NCI-H748 (cell line): ENCODE results near the gene TET1.
"Not testable (repeated sequence)": the region's sequence is repeated elsewhere in the genome, so short reads cannot be mapped to it uniquely, and the experiment has no call there.

ENCODE experiments used
- DNase-seq: peaks from one replicate; lab custom pipeline; 2025; ENCODE audit not compliant: unreplicated experiment; lab: John Stamatoyannopoulos, UW

The TET1 gene

DNA sequence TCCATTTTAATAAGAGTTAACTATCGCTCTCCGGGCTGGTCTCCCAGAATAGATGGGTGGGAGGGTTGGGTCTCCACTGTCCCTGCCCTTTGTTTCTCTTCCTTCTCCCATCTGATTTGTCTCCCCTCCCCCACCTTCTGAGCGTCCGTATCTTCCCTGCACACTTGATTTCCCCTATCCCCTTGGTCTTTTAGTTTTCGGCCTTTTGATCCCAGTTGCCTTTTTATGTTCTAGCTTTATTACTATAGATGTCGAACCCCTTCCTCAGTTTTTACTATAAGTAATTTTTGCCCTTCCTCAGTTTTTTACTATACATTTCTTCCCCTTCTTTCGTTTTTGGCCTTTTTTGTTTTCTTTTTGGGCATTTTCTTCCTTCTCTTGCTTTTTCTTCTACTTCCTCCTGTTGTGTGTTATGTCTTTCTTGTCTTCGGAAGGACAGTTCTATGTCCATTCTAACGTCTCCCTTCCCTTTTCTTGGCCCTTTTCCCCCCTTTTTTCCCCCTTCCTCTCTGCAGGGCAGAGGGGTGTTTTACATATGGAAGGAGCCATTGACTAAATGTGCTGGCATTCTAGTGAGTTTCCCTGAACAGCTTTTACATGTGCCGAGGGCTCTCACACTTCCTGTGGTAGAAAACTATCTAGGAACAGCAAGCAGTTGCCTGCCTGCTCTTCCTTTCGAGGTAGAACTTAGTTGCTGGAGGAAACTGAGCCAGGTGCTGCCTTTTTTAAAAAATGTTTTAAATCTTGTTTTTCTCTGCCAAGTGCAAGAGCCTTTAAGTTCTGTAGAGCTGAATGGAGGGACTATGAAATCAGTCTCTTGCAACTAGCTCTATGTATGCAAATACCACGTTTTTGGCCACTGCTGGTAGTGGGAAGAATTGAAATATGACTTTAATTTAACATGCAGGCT is 2.8 kb downstream of the TET1 start:
- DNase-seq: no peak

DNA sequence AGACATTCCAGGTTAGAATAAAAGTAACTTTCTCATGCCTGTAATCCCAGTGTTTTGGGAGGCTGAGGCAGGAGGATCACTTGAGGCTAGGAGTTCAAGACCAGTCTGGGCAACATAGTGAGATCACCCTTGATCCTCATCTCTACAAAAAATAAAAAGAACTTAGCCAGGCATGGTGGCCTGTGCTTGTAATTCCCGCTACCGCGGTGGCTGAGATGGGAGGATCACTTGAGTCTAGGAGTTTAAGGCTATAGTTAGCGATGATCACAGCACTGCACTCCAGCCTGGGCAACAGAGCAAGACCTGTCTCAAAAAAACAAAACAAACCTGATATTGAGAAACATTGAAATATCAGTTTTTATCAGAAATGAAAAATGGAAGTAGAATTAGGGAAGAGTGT is 4.6 kb downstream of the TET1 start:
- no peak for DNase-seq

DNA sequence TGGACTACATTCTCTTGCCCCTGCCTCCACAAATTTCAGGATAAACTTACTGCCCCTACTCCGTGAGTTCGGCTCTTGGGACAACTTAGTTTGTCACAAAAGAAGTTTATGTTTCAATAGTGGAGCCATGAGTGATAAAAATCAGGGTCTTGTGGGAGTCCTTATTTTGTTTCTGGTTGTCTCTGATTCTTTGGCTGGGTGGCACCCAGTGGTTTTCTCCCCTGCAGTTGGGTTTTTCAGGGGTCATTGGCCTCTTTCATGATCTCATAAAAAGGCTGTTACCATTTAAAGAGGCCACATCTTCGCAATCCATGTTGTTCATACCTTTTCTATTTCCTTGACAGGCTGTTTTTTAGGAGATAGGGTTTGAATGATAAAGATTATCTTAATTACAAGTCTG is 5.5 kb downstream of the TET1 start:
- no peak for DNase-seq

DNA sequence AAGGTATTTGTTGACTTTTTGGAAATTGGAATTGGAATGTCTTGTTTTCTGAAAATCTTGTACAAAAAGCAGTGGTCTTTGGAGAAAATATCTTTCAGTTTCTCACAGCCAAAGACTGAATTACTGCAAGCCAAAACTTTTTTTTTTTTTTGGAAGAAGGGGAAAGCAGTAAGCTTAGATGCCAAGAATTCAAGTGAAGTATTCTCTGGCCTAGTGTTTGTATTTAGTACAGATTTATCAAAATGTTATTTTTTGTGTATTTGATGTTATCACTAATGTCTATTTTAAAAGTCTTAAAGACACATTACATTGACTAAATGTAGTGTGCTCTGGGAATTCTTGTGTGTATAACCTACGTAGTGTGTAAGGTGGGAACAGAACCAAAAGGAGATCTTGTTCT is 6.2 kb downstream of the TET1 start:
- no peak for DNase-seq

DNA sequence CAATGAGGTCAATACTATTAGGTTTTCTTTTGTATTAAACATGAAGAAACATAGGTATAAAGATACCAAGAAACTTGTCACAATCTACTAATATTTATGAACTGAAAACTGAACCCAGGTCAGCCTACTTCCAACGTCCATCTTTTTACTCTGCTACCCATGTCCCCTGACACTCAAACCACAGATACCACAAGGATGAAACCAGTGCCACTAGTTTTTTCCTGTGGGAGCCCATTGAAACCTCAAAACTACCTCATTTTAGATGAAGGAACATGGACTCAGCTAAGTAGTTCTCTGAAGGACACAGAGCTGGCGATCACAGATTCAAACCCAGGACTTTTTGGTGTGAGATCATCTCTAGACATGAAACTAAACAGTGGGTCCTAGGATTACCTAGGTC is 6.8 kb downstream of the TET1 start:
- no peak for DNase-seq

DNA sequence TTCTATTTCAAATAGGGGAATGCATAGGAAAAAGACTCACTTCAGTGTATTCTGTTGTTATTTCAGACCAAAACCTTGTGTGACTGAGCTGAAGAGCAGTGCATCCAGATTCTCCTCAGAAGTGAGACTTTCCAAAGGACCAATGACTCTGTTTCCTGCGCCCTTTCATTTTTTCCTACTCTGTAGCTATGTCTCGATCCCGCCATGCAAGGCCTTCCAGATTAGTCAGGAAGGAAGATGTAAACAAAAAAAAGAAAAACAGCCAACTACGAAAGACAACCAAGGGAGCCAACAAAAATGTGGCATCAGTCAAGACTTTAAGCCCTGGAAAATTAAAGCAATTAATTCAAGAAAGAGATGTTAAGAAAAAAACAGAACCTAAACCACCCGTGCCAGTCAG is 12.0 kb downstream of the TET1 start:
- no peak for DNase-seq

DNA sequence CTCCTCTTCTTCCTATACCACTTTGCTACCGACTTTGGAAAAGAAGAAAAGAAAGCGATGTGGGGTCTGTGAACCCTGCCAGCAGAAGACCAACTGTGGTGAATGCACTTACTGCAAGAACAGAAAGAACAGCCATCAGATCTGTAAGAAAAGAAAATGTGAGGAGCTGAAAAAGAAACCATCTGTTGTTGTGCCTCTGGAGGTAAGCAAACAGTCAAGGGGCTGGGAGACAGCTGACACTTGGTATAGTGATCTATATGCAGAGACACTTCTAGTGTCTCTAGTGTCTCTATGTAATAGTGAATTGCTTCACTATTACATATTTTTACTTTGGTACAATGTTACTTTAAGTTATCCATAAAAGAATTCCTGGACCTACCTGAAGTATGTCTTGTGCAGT is 13.9 kb downstream of the TET1 start:
- DNase-seq: no peak

DNA sequence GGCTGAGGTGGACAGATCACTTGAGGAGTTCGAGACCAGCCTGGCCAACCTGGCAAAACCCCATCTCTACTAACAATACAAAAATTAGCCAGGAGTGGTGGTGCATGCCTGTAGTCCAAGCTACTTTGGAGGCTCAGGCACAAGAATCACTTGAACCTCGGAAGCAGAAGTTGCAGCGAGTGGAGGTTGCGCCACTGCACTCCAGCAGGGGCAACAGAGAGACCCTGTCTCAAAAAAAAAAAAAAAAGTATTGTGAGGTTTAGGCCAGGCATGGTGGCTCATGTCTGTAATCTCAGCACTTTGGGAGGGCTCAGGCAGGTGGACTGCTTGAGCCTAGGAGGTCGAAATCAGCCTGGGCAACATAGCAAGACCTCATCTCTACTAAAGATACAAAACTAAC is 16.0 kb downstream of the TET1 start:
- no peak for DNase-seq

DNA sequence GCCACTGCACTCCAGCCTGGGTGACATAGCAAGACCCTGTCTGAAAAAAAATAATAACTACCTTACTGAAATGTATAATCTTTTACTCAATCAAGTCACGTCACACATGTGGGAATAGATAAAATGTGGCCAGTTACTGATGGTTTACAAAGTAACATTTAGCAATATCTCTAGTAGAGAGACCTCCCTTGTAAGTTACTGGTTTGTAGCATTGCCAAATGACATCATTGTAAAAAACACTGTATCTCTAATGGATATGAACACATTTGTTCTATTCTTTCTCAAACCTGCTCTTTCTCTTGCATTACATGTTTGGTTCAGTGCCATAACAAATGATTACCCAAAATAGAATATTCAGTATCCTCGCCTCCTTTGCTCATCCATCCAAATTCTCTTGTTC is 18.8 kb downstream of the TET1 start:
- DNase-seq: no peak

DNA sequence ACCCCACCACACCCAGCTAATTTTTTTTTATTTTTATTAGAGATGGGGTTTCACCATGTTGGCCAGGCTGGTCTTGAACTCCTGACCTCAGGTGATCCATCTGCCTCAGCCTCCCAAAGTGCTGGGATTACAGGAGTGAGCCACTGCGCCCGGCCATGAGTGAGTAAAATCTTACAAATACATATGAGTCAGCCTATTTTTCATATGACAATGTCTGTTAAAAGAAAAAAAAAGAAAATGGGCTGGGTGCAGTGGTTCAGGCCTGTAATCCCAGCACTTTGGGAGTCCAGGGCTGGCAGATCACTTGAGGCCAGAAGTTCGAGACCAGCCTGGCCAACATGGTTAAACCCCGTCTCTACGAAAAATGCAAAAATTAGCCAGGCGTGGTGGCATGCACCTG is 24.1 kb downstream of the TET1 start:
- not testable (repeated sequence) for DNase-seq

DNA sequence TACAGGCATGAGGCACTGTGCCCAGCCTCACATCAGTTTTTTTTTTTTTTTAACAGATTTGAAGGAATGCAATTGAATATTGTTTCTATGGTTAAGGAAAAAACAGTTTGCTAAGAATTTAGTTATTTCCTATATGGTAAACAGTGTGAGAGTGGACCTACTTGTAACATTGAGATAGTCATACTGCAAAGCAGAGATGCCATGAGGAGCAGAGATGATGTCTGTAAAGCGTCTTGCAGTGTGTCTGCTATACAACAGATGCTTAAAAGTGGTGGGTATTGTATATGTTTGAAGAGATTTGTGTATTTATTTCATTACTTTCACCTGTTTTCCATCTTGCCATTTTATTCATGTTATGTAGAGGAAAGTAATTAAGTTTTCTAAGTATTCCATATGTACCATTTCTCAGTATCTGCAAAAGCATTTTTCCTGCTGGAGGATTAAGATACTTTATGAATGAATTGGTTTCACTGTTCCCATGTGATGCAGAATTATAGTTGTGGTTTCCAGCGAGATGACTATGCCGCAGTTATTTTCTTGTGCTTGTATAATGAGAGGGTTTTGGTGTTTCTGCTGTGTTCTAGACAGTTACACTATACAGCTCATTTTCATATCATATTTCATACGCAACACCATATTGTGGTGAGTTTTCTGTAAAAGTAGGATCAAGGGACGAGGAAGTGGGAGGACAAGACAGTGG is 26.6 kb downstream of the TET1 start:
- DNase-seq: no peak

DNA sequence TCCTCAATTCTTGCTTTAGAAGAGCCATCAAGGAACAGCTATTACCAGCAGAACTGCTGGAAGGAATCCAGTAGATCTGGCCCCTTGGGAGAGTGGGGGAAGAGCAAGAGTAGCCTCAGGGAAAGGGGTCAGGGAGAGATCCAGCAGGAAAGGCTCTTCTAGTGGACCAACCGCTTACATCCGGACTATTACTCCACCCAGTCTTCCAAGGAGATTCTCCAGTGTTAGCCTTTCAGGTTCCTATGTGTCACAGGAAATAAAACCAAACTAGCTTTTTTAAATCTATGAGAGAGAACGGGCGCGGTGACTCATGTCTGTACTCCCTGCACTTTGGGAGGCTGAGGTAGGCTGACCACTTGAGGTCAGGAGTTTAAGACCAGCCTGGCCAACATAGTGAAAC is 34.3 kb downstream of the TET1 start:
- DNase-seq: no peak

DNA sequence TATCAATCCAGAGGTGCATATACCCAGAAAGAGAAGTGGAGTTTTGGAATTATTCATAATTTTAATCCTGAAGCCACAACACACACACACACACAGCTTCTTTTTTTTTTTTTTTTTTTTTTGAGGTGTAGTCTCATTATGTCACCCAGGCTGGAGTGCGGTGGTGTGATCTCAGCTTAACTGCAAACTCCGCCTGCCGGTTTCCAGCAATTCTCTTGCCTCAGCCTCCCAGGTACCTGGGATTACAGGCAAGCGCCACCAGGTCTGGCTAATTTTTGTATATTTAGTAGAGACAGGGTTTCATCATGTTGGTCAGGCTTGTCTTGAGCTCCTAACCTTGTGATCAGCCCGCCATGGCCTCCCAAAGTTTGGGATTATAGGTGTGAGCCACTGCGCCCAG is 35.4 kb downstream of the TET1 start:
- DNase-seq: no peak

DNA sequence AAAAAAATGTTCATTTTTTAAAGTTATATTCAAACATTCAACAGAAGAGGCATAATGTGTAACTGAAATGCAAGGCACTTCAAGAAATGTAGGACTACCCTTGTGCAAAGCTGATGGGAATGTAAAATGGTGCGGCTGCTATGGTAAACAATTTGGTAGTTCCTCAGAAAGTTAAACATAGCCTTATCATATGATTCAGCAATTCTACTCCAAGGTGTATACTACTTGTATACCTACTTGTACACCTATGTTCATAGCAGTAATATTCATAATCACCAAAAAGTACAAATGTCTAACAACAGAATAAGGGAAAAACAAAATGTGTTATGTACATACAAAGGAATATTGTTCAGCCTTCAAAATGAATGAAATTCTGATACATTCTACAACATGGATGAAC is 37.3 kb downstream of the TET1 start:
- DNase-seq: no peak

DNA sequence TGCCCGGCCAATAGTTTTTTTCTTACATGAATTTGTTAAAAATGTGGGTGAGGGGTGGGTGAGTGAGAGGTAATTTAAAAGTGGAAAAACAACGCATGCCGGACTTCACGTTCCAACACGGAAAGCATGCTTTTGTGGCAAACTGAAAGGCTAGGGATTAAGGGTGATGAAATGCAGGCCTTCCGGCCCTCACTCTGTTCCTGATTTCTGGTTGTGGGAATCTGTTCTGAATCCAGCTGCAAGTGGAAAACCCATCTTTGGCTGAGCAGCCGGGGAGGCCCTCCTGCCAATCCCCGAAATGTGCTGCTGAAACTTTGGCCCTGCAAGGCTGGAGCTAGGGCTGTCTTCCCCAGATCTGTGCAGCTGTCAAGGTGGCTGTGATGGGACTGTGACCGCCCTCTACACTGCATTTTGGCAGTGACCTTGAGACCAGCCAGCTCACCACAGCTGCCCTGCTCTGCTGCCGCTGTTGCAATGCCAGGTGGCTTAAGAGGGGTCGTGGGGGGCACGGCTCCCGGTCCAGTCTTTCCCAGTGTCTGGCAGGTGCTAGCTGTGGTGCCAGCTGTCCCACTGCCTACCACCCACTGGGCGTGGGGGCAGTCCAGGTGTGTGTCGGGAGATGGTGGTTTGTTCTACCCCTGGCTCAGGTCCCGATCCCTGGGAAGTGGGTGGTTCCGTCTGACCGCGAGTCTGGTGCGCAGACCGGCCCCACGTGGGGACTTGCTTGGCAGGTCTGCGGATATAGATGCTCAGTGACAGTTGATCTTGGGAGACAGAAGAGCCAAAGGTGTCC is 39.0 kb downstream of the TET1 start:
- peak; percentile 78 for DNase-seq

DNA sequence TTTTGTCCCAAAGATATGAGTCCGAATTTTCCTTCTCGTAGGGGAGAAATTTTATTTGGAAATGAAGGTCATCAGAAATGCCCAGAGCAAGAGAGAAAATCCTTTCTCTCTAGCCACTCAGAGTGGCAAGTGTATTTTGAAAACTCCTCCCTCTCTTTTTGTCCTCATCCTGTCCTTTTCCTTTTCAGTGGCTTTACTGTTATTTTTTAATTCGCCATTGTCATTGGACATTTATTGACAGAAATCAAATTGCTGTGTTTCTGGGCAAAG is 39.6 kb downstream of the TET1 start:
- DNase-seq: no peak

DNA sequence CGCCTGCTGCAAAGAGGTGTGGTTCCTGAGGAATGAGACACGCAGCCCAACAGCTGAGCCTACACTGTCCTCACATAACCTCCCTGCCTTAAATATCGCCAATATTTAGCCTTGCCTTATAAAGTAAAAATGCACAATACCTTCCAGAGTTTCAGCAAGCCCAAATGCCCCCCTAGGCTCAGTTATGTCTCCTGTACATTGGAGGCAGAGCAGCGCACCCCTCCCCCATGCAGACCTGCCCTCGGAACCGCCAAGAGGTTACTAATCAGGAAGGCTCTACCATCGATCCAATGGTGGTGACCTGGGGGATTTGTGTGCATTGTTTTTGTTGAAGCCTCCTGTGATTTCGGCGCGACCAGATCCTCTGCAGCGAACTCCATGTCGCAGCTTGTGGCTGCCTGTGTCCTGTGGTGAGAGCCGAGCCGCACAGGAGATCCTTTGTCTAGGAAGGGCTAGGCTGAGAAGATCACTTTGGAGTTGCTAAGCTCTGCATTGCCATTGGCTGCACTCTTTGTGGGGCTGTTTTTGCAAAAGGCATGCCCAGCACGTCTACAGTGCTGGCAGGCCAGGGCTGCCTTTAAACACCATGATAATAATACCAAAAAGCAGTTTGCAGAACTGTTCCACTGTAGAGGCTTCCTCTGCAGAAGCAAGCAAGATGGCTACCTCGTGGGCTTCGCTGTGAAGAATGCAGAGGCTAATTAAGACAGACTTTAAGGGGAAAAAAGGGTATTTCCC is 40.1 kb downstream of the TET1 start:
- DNase-seq: peak; percentile 93

DNA sequence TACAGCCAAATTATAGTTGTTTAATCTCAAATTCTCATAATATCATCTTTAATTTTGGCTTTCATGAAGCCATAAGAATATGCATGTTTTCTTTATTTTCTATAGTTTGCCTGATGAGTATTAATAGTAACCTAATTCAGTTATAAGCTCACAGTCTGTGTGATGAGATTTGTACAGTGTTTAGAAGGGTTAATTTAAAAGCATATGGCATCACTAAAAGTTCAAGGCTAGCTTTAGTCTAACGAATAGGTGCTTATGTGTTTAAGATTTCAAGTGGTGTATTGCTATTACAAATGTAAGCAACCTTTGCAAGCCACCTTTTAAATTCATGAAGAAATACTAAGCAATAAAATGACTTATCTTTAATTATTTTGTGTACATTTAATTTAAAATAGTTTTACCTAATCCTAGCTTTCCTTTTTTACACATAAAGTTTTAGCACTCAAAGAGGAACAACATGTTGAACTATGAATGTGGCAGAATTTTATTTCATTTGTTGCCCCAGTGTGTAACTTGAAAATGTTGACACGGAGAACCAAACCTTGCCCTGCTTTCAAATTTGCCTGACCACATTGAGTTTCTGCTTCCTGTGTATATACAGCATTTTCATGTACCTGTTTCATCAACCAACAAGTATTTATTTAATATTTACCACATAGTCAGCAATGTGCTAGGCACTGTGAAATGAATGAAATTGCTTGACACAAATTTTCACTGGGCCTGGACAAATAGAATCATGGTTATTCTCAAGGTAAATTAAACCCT is 41.5 kb downstream of the TET1 start:
- no peak for DNase-seq

DNA sequence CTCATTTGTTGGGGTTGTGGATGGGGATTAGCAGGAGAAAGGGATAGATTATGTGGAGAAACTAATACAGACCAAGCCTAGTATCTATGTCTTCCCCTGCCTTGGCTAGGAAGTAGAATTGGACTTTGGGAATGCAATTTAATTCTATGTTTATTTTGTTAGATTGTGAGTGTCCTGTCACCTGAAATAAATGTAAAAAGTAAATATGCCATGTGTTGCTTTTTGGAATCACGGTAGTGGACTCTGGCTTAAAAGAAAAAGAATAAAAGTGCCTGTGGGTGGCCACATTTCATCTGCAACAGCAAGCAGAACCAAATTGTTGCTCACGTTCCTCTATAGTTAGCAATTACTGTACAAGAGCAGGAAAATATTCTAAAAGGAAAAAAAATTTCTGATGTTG is 42.3 kb downstream of the TET1 start:
- no peak for DNase-seq

DNA sequence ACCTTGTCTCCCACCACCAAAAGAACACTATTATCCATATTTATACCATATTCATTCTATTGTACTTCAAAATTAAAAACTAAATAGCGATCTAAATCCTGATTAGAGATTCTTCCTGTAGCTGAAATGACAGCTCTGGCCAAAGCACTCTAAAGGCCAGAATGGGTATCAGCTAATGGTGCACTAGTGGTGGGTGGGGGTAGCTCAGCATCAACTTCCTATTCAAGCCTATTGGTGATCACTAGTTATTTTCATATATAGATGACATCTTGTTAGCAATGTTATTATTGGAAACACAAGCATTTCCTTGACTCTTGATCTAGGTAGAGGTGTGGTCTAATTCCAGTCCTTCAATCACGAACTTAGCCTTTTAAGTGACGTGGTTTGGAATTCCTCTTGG is 43.6 kb downstream of the TET1 start:
- DNase-seq: no peak

DNA sequence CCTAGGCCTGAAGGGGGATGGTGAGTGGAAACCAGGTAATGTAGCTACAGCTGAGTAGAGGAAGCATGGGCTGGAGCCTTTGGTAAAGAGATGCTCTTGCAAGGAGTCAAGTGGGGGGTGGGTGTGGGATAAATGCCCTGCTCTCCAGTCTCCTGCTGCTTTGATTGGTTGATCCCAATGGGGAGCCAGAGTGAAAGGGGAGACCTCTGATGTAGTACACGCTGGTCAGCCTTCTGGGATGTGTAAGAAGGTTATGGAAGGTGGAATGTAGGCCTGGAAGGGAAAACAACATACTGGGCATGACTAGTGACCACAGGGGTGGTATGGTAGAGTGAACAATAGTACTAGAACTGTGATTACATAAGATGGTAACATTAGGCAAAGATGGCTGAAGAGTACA is 44.3 kb downstream of the TET1 start:
- DNase-seq: no peak
